Inflammatory macrophage (primary cell): Measurements from ENCODE around the gene ATP8B3.

Experiments
- DNase-seq, 2 donors: peaks; one replicate each; pipeline ENCODE4 v3.0.0-alpha.2; 2020 to 2022
- total RNA-seq, 18 experiments: gene quantifications; one replicate each; lab custom pipeline; 2026; ENCODE audit warnings: mixed read lengths in 6 of 18, inconsistent platforms in 2 of 18; lab: John Stamatoyannopoulos, UW

The ATP8B3 gene, protein sequence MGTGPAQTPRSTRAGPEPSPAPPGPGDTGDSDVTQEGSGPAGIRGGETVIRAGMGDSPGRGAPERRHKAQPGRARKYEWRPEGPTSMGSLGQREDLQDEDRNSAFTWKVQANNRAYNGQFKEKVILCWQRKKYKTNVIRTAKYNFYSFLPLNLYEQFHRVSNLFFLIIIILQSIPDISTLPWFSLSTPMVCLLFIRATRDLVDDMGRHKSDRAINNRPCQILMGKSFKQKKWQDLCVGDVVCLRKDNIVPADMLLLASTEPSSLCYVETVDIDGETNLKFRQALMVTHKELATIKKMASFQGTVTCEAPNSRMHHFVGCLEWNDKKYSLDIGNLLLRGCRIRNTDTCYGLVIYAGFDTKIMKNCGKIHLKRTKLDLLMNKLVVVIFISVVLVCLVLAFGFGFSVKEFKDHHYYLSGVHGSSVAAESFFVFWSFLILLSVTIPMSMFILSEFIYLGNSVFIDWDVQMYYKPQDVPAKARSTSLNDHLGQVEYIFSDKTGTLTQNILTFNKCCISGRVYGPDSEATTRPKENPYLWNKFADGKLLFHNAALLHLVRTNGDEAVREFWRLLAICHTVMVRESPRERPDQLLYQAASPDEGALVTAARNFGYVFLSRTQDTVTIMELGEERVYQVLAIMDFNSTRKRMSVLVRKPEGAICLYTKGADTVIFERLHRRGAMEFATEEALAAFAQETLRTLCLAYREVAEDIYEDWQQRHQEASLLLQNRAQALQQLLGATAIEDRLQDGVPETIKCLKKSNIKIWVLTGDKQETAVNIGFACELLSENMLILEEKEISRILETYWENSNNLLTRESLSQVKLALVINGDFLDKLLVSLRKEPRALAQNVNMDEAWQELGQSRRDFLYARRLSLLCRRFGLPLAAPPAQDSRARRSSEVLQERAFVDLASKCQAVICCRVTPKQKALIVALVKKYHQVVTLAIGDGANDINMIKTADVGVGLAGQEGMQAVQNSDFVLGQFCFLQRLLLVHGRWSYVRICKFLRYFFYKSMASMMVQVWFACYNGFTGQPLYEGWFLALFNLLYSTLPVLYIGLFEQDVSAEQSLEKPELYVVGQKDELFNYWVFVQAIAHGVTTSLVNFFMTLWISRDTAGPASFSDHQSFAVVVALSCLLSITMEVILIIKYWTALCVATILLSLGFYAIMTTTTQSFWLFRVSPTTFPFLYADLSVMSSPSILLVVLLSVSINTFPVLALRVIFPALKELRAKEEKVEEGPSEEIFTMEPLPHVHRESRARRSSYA (N-terminal part only)
- total RNA-seq, result 0.36 to 5.6 (median 1.2) reads per million in 18 experiments

DNA sequence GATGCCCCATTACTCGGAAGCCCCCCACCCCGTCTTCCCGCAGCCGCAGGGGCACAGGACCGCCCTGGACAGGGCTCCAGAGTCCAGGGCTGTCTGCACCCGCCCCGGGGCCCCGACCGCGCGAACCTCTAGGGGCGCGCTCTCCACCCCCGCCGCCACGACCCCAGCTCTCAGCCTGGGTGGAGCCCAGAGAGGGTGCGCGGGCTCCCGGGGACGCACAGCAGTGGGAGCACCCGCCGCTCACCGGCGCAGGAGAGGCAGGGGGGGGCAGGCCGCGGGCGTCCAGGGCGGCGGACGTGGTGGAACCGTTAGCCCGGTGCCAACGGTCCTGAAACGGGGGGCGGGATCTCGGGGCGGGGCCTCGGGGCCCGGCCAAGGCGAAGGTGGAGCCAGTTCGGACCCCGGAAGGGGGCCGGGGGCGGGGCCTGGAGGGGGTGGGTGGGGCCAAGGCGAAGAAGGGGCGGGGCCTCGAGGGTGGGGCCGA, at the start of gene ATP8B3:
Gene ATP8B3 (minus strand): TSS at position 335 of the 484 bp plus-strand sequence. CDS start 540 bp downstream, outside the sequence.
- no peak for DNase-seq

DNA sequence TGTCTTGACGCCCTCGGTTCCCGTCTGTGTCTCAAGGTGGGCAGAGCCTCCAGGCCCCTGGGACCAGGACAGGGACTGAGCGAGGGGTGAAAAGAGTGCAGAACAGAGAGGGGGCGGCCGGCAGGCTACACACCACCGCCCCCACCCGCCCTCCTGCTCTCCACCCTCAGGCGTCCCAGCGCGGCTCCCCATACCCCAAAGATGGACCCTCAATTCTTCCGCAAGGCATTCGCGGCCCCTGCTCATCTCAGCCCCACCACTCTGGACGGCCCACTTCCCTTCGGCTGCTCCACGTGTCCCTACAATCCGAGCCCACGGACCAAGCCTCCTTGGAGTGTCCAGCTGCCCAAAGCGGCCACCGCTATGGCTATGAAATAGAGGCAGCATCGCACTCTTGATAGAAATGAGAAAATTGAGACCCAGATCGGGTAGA, 49.5 kb upstream of the ATP8B3 start:
- DNase-seq, result no peak

DNA sequence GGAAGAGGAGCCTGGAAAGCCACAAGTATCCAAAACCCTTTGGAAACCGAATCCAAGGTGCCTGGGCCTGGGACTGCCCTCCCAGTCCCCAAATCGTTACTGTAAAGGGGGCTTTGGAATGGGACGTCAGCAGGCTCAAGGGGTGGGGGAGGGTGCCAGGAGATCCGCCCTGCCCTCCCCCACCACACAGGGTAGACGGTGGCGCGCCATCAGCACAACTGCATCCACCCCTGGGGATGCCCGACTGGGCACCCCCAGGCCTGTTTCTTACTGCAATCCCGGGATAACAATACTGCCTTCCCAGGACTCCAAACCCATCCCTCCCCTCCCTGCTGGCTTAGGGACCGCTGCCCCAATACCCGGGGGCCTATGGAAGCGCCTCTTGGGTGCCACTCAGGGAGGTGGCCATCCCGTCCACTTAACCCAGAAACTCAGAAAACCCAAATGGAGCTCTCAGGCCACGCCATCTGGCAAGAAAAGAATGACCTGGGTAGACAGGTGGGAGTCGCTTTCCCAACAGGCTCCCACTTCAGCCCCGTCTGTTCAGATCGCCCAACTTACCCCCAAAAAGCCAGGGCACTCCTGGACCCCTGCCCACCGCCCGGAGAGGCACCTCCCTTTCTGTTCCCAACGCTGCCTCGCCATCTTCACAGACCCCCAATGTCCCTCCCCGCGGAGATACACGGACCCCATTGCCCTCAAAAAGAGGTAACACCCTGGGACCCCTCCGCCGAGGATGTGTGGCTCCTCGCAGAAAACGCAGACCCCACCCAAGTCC, 48.9 kb upstream of the ATP8B3 start:
- no peak for DNase-seq

DNA sequence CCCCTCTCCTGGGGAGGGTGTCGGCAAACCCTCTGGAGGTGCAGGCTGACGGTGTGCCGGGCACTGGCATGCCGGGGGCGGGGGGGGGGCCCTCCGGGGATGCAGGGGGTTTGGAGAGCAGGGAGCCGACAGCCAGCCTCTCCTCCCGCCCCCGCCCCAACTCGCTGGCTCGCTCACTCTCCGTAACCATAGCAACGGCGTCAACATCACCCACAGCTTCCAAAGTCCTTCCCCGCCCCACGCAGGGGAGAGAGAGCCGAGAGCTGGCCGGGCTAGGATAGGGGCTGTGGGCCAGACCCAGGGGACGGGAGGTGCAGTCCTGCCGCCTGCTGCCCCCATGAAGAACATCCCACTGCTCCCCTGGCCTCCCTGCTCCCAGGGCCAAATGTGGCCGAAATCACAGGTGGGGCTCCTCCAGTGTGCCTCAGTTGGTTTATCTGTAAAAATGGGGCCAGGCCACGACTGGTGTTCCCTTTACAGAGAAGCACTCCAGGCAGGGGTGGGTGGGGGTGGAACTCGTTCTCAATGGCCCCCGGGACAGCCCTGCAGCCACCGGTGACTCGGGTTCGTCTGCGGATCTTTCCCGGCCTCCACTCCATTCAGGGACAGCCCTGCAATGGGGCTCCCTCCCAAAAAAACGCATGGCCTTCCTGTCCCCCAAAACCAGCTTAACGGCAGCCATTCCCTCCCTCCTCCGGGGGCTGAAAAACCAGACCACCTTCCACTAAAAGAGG, 48.1 kb upstream of the ATP8B3 start:
- peak; percentile 35 to 75 for DNase-seq

DNA sequence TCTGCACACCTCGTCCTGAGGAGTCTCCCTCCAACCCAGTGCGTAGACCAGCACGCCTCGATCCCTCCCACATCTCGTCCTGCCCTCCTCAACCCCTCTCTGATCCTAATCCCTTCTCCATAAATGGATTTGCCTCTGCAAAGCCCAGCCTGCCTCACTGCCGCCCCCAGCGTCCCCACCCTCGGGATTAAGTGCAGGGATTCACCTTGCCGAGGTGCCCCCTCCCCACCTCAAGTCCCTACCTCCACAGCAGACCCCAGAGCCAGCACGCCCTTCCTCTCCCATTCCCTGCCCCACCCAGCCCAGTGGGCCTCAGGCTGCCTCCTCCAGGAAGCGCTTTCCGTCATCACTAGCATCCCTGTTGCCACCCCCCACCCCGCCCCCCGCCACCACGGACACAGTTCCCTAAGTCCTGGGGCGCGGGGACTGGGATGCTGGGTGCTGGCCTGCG, 47.3 kb upstream of the ATP8B3 start:
- no peak for DNase-seq

DNA sequence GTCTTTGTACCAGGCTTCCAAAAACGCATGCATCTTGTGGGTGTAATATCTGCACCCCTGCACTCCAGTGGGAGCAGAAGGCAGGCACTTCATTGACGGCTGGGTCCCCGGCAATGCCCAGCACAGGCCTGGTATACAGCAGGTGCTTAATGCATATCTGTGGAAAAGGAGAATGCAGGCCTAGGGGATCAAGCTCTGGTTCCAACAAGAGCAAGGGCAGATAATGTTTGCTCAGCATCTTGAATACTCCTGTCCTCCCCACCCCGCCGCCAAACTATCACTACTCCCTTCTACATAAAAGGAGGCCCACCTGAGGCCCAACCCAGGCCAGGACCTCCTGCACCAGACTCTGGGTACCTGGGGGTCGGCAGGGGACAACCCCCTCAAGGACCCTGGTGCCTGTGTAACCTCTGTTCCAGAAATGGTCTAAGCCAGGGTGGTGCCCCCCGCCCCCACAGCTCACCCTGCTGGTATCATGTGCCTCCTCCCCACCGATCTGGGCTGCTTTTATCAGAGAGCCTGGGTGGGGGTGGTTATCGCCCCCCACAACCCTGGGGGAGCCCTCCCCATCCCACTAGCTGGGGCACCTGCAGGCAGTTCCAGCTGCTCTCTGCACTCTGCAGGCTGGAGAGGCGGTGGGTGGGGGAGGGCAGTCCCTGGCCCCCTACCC, 46.5 kb upstream of the ATP8B3 start:
- DNase-seq, result no peak

DNA sequence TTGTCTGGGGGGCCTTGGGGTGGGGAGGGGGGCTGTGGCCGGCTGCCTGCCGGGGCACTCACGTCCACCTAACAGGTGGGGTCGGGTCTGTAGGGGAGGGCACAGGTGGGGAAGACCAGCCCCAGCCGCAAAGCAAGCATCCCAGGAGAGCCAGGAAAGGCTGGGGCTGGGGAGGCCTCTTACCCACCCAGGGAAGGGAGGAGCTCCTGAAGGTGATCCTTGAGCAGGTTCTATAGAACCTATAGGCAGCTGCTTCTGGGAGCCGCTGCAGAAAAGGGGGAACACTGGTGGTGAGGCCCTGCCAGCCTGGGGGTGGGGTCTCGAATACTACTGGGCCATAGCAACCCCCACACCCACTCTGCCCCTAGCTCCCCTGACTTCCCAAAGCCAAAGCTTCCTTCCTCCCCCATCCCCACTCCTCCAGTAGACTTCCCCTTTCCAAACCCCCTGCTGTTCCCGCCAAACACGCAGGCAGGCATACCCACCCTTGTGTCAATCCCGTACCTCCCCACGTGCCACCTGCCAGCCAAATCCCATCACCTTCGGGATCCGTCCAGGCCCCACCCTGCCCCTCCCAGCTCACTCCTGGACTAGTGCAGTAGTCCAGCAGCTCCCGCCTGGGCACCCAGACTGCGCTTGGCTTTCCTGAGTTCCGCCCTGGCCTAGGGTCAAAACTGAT, 45.7 kb upstream of the ATP8B3 start:
- DNase-seq, result peak; percentile 50 to 76

DNA sequence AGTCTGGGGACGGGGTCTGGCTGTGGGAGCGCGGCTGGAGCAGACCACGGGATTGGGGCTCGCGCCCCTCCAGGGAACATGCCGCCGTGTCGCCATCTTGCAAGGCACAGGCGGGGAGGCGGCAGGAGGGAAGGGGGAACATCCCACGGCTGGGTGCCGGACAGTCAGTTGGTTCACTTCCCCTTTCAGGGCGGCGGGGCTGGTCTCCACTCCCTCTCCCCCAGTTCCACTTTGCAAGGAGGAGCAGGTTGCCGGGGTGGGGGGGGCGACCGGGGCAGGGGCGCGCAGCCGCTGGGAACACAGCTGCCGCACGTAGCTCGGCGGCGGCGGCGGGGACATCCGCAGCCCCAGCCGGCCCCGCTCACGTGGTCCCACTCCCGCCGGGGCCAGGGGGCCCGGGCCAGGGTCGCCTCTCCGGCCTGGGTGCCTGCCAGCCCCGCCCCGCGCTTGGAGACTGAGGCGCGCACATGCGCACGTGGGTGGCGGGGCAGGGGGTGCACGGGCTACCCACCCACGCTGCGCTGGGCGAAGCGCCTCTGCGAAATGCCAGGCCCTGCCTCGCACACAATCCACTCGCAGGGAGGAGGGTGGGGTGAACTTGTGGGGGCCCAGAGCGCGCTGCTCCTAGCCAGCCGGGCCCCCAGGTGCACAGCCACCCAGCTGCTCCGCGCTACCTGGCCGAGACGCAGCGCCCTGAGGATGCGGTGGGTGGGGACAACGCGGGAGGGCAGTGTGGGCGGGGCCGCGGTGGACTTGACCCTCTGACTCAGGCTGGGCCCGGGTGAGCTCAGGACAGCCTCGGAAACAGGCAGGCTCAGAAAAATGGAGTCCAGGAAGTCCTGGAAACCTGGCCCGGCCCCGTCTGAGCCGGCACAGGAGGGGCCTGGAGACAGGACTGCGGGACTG, 44.9 kb upstream of the ATP8B3 start:
- DNase-seq, result peak; percentile 91 to 92

DNA sequence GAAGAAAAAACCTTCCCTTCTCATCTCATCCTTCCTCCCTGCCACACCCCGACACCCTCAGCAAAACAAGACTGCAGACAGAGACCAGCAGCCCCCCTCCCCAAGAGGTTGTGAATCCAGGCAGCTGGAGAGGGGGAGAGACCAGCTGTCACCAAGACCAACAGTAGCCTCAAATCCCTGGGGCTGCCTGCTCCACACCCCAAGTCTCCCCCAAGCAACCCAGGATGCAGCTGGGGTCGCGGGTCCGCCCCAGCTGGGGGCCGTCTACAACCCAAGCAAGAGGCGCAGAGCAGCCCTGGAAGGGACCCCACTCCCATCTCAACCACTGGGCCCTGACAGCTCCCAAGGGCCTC, 44.2 kb upstream of the ATP8B3 start:
- no peak for DNase-seq

DNA sequence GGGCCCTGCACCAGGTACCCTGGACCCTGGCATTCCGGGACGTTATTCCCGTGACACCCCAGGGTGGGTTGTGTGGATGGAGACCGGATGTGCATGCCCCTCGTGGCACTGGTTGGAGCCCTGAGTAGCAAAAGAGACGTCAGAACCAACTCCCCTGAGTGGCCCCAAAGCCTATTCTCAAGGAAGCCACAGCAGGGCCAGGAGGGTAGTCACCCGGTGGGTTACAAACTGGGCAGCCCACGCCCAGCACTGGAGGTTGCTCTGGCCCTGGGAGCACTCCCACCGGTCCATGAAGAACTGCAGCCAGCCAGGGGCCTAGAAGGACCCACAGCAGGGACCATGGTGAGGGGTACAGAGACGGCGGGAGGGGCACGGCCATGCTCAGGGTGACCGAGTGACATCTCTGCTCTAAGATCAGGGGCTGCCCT, 43.8 kb upstream of the ATP8B3 start:
- DNase-seq, result peak; percentile 45 to 73

DNA sequence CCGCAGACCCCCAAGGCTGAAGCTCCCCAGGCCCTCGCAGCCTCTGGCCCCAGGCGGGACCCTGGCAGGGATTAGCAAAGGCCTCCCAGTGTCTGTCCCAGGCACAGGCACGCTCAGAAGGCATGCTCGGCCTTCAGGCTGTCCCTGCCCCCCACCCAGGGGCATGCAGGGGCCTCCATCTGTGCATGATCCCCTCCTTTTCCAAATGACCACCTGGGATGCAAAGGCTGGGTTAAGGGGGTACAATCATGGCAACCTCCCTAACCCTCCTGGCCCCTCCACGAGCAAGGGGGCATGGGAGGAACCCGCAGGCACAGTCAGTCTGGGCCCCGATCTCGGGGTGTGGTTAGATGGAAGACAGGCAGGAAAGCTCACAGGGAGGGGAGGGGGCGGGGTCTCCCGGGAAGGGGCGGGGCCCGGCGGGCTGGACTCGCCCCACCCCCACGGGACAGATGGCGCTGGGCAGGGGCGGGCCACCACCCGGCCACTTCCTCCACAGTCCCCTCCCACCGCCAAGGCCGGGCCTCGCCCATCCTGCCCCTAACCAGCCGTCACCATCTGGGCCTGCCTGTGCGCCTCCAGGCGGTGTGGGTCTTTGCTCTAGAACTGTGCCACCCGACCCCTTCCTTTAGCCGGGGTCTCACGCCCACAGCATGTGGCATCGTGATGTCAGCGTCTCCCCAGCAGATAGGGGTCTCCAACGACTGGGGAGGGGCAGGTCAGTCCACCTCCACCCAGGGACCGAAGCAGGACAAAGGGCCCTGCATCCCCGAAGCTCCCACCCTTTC, 43.2 kb upstream of the ATP8B3 start:
- peak; percentile 93 to 96 for DNase-seq

DNA sequence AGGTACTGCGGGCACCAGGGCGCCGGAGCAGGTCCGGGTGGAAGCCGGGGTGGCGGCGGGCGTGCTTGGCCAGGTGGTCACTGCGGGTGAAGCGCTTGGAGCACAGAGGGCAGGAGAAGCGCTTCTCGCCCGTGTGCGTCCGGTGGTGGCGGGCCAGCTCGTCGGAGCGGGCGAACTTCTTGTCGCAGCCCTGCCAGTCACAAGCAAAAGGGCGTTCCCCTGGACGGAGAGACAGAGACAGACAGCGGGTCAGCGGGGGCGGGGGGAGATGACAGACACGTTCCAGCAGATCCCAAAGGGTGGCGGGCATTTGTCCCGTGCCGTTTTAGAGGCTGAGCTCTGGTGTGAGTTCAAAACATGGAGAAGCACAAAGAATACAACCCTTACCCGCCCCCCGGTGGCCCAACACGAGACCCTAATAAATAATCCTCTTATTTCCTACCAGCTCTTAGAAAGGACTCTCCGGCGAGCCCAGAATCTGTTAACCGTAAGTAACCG, 42.5 kb upstream of the ATP8B3 start:
- DNase-seq, result no peak

DNA sequence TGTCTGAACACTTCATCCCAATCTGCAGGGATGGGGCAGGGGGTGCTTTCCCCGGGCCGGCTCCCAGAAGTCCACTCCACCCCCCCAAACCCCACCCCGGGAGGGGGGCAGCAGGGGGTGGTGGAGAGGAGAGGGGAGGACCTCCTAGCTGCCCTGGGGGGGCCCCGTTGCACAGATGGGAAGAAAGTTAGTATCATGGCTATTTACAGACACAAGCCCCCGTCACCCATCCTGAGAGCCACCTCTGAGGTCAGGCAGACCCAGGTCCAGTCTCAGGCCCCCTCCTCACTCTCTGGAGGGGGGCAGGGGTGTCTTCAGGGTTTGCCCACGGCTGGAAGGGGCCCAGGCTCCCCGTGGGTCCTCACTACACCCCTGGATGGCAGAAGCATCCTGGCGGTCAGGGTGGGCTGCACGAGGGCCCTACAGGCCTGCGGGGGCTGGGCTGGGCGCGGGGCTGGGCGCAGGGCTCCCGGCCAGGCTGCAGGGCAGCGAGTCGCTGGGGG, 42.0 kb upstream of the ATP8B3 start:
- DNase-seq, result no peak

DNA sequence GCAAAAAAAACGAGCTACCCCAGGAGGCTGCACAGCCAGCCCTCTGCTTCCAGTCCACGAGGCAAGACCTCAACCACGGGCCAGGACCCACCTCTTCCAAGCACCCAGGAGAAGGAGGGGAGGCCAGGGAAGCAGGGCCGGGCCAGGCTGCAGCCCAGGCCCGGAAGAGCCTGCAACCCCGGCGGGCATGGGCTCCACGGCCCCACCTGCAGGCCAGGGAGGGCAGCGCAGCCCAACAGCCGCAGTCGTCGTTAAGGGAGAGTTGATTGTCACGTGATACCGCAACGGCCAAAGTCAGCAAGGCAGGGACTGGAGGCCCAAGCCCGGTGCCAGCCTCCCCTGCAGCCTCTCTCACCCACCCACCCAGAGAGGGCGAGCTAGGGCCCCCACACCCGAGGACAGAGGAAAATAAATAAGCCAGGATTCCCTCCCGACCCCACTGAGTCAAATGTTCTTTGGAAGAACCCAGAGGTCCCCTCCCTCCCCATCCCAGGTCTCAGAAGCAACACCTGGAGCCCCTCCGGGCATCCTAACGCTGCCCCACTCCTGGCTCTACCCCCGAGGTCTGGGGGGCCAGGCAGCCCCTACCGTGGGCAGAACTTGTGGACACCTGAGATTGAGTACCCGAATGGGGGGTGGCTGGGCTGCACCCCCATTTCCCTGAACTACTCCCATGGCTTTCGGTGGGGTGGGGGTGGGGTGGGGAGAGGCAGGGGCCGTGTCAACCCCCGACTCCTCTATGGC, 41.4 kb upstream of the ATP8B3 start:
- DNase-seq, result peak; percentile 87 to 91

DNA sequence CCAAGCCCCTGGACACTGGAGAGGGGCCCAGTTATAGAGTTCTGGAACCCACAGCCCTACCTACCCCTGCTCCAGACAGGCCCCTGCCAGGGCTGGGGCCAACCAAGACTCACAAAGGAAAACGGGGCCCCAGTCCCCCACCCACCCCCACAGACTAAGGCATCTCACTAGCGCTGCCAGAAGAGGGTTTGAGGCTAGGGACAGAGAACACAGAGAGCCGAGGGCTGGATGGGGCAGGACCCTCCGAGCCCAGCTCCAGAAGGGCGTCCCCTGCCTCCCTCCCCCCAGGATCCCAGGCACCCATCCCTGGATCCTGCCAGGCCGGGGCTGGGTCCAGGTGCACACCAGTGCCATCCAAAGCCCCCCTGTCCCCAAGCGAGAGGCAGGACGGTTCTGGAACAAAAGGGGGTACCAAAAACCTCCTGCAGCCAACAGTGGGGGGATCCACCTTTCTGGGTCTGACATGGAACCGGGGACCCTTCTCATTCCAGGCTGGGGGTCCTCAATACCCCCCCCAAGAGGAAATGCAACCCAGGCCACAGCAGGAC, 40.6 kb upstream of the ATP8B3 start:
- DNase-seq, result no peak
